Measurements from ENCODE around the gene RUNDC3A. TPM values are rescaled to one million over a fixed set of nuclear protein-coding genes. Genes with fewer than 3 reads are reported as not detected.

RUNDC3A gene
- total RNA-seq, 1 donor from 2014 or later, result 0.58 TPM

- Mint-ChIP-seq H3K9me3 (no peaks in the 10 kb centered on the region), H3K36me3 (no peaks in the 10 kb centered on the region), H3K27me3 (ENCODE audit: insufficient read depth, low read depth) (peaks cover 15% of the 10 kb centered on the region), H3K4me1 (no peaks in the 10 kb centered on the region), H3K27ac (no peak overlapping the region), H3K4me3 (no peak overlapping the region)
- Histone ChIP-seq H2AFZ (replicated peaks) (no peak overlapping the region), H3K36me3 (no peaks in the 10 kb centered on the region), H3K27ac (no peak overlapping the region), H3K4me3 (no peak overlapping the region), H3K4me2 (no peak overlapping the region), H3K4me1 (no peaks in the 10 kb centered on the region), H3K79me2 (ENCODE audit: low read depth) (no peaks in the 10 kb centered on the region), H3K9me3 (ENCODE audit: low read depth) (no peaks in the 10 kb centered on the region), H3F3A (ENCODE audit: low read depth) (no peaks in the 10 kb centered on the region), H4K20me1 (ENCODE audit: low read depth) (no peaks in the 10 kb centered on the region), H3K27me3 (no peaks in the 10 kb centered on the region), H3K9ac (no peak overlapping the region)
- no peak for DNase-seq (ENCODE audit: low spot score)
- TF ChIP-seq CTCF (IDR thresholded peaks at IDR 0.05) (no peak), EZH2 (IDR thresholded peaks at IDR 0.05) (no peak), EZH2phosphoT487 (IDR thresholded peaks at IDR 0.05) (no peak)
Observed at GRCh38 chr17:44293509-44294226, 14.7 kb upstream of the RUNDC3A start.

GRCh38 chr17:44297975-44298374, 10.4 kb upstream of the RUNDC3A start:
- H3K79me2 ChIP-seq (ENCODE audit: low read depth), result no peaks in the 10 kb centered on the region
- no peak for DNase-seq (ENCODE audit: low spot score)
- no peaks in the 10 kb centered on the region for H3F3A ChIP-seq (ENCODE audit: low read depth)
- H3K9me3 ChIP-seq (ENCODE audit: low read depth), result no peaks in the 10 kb centered on the region
- H3K36me3 Mint-ChIP-seq, result no peaks in the 10 kb centered on the region
- H3K4me2 ChIP-seq, result no peak overlapping the region
- H3K4me1 Mint-ChIP-seq, result no peaks in the 10 kb centered on the region
- no peak overlapping the region for H3K4me3 ChIP-seq
- H3K36me3 ChIP-seq, result no peaks in the 10 kb centered on the region
- H3K27me3 ChIP-seq, result no peaks in the 10 kb centered on the region
- H4K20me1 ChIP-seq (ENCODE audit: low read depth), result no peaks in the 10 kb centered on the region
- no peak overlapping the region for H3K4me3 Mint-ChIP-seq
- H3K27me3 Mint-ChIP-seq (ENCODE audit: insufficient read depth, low read depth), result peaks cover 13% of the 10 kb centered on the region
- no peaks in the 10 kb centered on the region for H3K9me3 Mint-ChIP-seq
- H3K4me1 ChIP-seq, result no peaks in the 10 kb centered on the region
- no peak overlapping the region for H3K9ac ChIP-seq
- H2AFZ ChIP-seq (replicated peaks), result no peak overlapping the region
- no peak overlapping the region for H3K27ac Mint-ChIP-seq
- H3K27ac ChIP-seq, result no peak overlapping the region
- TF ChIP-seq EZH2phosphoT487 (IDR thresholded peaks at IDR 0.05) (no peak), EZH2 (IDR thresholded peaks at IDR 0.05) (no peak), CTCF (IDR thresholded peaks at IDR 0.05) (no peak)

- H2AFZ ChIP-seq (replicated peaks), result no peak overlapping the region
- no peak overlapping the region for H3K27ac ChIP-seq
- no peaks in the 10 kb centered on the region for H3K9me3 Mint-ChIP-seq
- H3F3A ChIP-seq (ENCODE audit: low read depth), result peaks cover 17% of the 10 kb centered on the region
- H3K27ac Mint-ChIP-seq, result no peak overlapping the region
- no peak for DNase-seq (ENCODE audit: low spot score)
- H3K4me3 ChIP-seq, result no peak overlapping the region
- H3K4me1 Mint-ChIP-seq, result peaks cover 12% of the 10 kb centered on the region
- H3K79me2 ChIP-seq (ENCODE audit: low read depth), result no peaks in the 10 kb centered on the region
- H3K36me3 Mint-ChIP-seq, result no peaks in the 10 kb centered on the region
- H3K4me3 Mint-ChIP-seq, result no peak overlapping the region
- H3K27me3 ChIP-seq, result peaks cover 22% of the 10 kb centered on the region
- peaks cover 20% of the 10 kb centered on the region for H3K27me3 Mint-ChIP-seq (ENCODE audit: insufficient read depth, low read depth)
- H3K4me1 ChIP-seq, result peaks cover 13% of the 10 kb centered on the region
- no peak overlapping the region for H3K9ac ChIP-seq
- H3K9me3 ChIP-seq (ENCODE audit: low read depth), result no peaks in the 10 kb centered on the region
- TF ChIP-seq CTCF (IDR thresholded peaks at IDR 0.05) (no peak), EZH2 (IDR thresholded peaks at IDR 0.05) (no peak), EZH2phosphoT487 (IDR thresholded peaks at IDR 0.05) (no peak)
- H4K20me1 ChIP-seq (ENCODE audit: low read depth), result peaks cover 17% of the 10 kb centered on the region
- no peak overlapping the region for H3K4me2 ChIP-seq
- H3K36me3 ChIP-seq, result no peaks in the 10 kb centered on the region
Observed at GRCh38 chr17:44304651-44305050, 3.8 kb upstream of the RUNDC3A start.
